Transverse colon (tissue), 4 donors: Measurements from ENCODE around the gene APBB3. TPM values are rescaled to one million over a fixed set of nuclear protein-coding genes. Genes with fewer than 3 reads are reported as not detected.

Experiments
- DNase-seq: peaks from one replicate; pipeline ENCODE4 v3.0.0-alpha.2; 2019
- H3K27ac ChIP-seq, 4 donors: fragments of 200-600 bp; sonication (generic); 2 replicates each; pipeline ENCODE4 v1.5.1; 2016 to 2018; ENCODE audit warnings: inconsistent platforms in 4 of 4
- H3K27me3 ChIP-seq: fragments of 200-600 bp; sonication (generic); 2 replicates; pipeline ENCODE4 v1.5.1; 2017; ENCODE audit warnings: inconsistent platforms
- H3K36me3 ChIP-seq, 4 donors: fragments of 200-600 bp; sonication (generic); 2 replicates each; pipeline ENCODE4 v1.5.1; 2017 to 2019; ENCODE audit warnings: inconsistent platforms in 4 of 4
- H3K4me1 ChIP-seq, 4 donors: fragments of 200-600 bp; sonication (generic); 2 replicates each; pipeline ENCODE4 v1.5.1; 2017 to 2020; ENCODE audit warnings: inconsistent platforms in 4 of 4
- H3K4me3 ChIP-seq, 4 donors: fragments of 200-600 bp; sonication (generic); 1 replicate in 1 of 4; 2 replicates in 3 of 4; pipeline versions ENCODE4 v1.5.1 to v1.6.1; 2017 to 2019; ENCODE audit warnings: inconsistent platforms in 4 of 4
- H3K9me3 ChIP-seq, 2 donors: fragments of 200-600 bp; sonication (generic); 2 replicates each; pipeline ENCODE4 v1.5.1; 2017 to 2019; ENCODE audit warnings: inconsistent platforms in 2 of 2
- CTCF ChIP-seq, 5 experiments: fragments of 200-600 bp in 3 of 5; fragments of 450-650 bp in 2 of 5; sonication (generic) in 3 of 5; IDR thresholded peaks; 1 replicate in 2 of 5; 2 replicates in 3 of 5; pipeline ENCODE4 v1.5.1; 2016 to 2017; ENCODE audit warnings: antibody characterized with exemption in 5 of 5, inconsistent platforms in 3 of 5, mild to moderate bottlenecking in 2 of 5, moderate library complexity in 1 of 5
- EP300 ChIP-seq: sonication (generic); formaldehyde crosslinking; IDR thresholded peaks from one replicate; pipeline ENCODE4 v1.6.1; 2017; ENCODE audit warnings: antibody characterized with exemption, low read depth
- POLR2A ChIP-seq: fragments of 450-650 bp; IDR thresholded peaks from one replicate; pipeline ENCODE4 v1.6.1; 2016; ENCODE audit warnings: antibody characterized with exemption, mild to moderate bottlenecking, moderate library complexity
- POLR2AphosphoS5 ChIP-seq, 3 donors: sonication (generic); formaldehyde crosslinking; IDR thresholded peaks; one replicate each; pipeline ENCODE4 v1.6.1; 2016; ENCODE audit warnings: antibody characterized with exemption in 3 of 3
- WGBS, 2 donors: methylation state at CpG; one replicate each; pipeline ENCODE4 v1.1.5; 2018; ENCODE audit warnings: low coverage in 1 of 2; 5-methylcytosine and 5-hydroxymethylcytosine counted together
- in situ Hi-C, 4 donors: fragments of 200-750 bp; cut with MboI; loops; one replicate each; pipeline versions ENCODE4 v1.15.0 to v1.15.1; 2017; ENCODE audit warnings: low sequenced_read_pairs in 3 of 4, low pct_ligation_motif_present in 1 of 4, low pct_unique_long_range_greater_than_20kb in 1 of 4
- intact Hi-C: fragments of 100-400 bp; cut with DNase I; formaldehyde crosslinking; loops from one replicate; pipeline ENCODE4 v1.15.1; 2023; ENCODE audit warnings: low total_unique reads
- total RNA-seq, 4 donors: library from RNA; depleted of rRNA; stranded (reverse); fragments of >200 nt; gene quantifications; one replicate each; pipeline ENCODE4 v1.1.0, GENCODE V29; 2016

APBB3 gene
- total RNA-seq, 4 donors from 2014 or later: 20.1 to 42.5 (median 37.4) TPM

DNA sequence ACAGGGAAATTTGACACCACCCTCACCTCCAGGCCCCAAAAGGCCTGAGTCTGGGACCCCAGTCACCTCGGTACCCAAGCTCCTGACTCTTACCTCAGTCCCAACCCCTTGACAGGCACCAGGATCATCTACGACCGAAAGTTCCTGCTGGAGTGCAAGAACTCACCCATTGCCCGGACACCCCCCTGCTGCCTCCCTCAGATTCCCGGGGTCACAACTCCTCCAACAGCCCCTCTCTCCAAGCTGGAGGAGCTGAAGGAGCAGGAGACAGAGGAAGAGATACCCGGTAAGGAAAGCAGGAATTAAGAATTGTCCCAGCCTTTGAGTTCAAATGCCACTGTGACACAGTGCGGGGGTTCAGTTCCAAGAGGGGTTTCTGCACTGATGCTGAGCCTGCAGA, 15.6 kb downstream of the APBB3 start:
- 70 to 86% methylated on average over 2 to 7 of the region's 7 CpGs for WGBS, 2 donors
- TF ChIP-seq EP300 (no peak), CTCF (IDR thresholded peaks at IDR 0.05) (no peak), POLR2A (no peak), POLR2AphosphoS5 (IDR thresholded peaks at IDR 0.05) (no peak)
- intact Hi-C loops (no loop called here), in situ Hi-C loops (no loop called here)
- Histone ChIP-seq H3K36me3 (peaks cover 0 to 19% (median 4%) of the 10 kb centered on the region in 4 donors), H3K9me3 (no peaks in the 10 kb centered on the region), H3K4me1 (peaks cover 33 to 52% (median 37%) of the 10 kb centered on the region in 4 donors), H3K27me3 (no peaks in the 10 kb centered on the region), H3K4me3 (peak overlapping the region in 1 of 4 donors; percentile 54), H3K27ac (peak overlapping the region; percentile 94 to 99 (median 96))
- DNase-seq: no peak

DNA sequence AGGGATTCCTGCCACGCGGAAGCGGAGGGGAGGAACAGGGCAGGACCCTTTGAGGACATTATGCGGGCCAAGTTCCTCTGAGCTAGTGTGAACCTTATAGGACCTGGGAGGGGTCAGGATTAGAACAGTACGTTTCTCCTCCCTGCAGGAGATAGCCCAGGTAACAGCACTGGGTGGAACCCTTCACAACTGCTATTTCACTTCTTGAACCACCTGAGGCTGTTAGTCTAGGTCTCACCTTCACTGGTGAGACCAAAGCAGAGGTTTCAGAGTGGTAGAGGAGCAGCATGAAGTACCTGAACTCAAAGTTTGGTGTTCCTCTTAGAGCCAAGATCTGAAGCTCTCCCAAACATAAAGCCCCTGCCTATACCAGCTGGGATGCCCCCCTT, 16.1 kb downstream of the APBB3 start:
- H3K27ac ChIP-seq: peak overlapping the region; percentile 94 to 99 (median 96)
- 27% methylated on average over 5 of the region's 5 CpGs; no CpG with 5 or more reads in 1 of the 2 donors for WGBS, 2 donors
- H3K27me3 ChIP-seq: no peaks in the 10 kb centered on the region
- intact Hi-C loops: no loop called here
- TF ChIP-seq EP300 (peak; percentile 86), CTCF (IDR thresholded peaks at IDR 0.05) (no peak), POLR2AphosphoS5 (IDR thresholded peaks at IDR 0.05) (peak in 2 of 3 donors; percentile 83 to 88), POLR2A (peak; percentile 64)
- in situ Hi-C loops: no loop called here
- DNase-seq: peak; percentile 85
- peaks cover 33 to 54% (median 38%) of the 10 kb centered on the region in 4 donors for H3K4me1 ChIP-seq
- H3K9me3 ChIP-seq: no peaks in the 10 kb centered on the region
- H3K36me3 ChIP-seq: peaks cover 0 to 19% (median 4%) of the 10 kb centered on the region in 4 donors
- peak overlapping the region in 3 of 4 donors; percentile 34 to 54 (median 43) for H3K4me3 ChIP-seq

GRCh38 chr5:140547508-140548299, 16.7 kb downstream of the APBB3 start, which contains the start of gene EIF4EBP3:
TSS of gene EIF4EBP3 (plus strand) at chr5:140547662. CDS start at chr5:140547738, 76 bp downstream.
- H3K27me3 ChIP-seq: no peaks in the 10 kb centered on the region
- WGBS, 2 donors: 5% methylated on average over 52 of the region's 52 CpGs; no CpG with 5 or more reads in 1 of the 2 donors
- TF ChIP-seq POLR2A (peak; percentile 94), POLR2AphosphoS5 (IDR thresholded peaks at IDR 0.05) (peak; percentile 93 to 98 (median 98)), CTCF (IDR thresholded peaks at IDR 0.05) (peak; percentile 61 to 99 (median 67)), EP300 (peak; percentile 74)
- in situ Hi-C loops (no loop called here), intact Hi-C loops (no loop called here)
- peaks cover 0 to 19% (median 4%) of the 10 kb centered on the region in 4 donors for H3K36me3 ChIP-seq
- peak within 1 kb of the TSS; percentile 32 to 54 (median 38) for H3K4me3 ChIP-seq
- H3K27ac ChIP-seq: peak within 1 kb of the TSS; percentile 94 to 99 (median 96)
- no peaks in the 10 kb centered on the region for H3K9me3 ChIP-seq
- peak; percentile 98 for DNase-seq
- H3K4me1 ChIP-seq: peaks cover 33 to 57% (median 39%) of the 10 kb centered on the region in 4 donors

DNA sequence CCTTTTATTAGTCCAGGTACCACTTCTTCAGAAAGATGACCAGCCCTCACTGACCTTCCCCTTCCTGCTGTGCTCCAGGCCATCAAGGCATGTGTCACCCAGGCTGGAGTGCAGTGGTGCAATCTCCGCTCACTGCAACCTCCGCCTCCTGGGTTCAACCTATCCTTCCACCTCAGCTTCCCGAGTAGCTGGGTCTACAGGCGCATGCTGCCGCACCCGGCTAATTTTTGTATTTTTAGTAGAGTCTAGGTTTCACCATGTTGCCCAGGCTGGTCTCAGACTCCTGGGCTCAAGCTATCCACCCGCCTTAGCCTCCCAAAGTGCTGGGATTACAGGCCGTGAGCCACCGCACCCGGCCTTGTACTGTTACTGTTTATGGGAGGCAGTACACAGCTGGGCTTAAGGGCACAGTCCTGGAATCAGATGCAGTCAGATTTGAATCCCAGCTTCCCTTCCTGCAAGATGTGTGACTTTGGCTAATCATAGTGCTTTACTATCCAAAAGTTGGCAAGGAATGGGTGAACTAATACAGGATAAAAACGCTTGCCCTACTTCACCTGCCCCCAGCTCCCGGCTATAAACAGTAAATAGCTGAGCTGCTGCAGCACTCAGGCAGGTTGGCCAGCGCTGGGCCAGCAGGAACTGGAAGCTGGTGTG, 17.4 kb downstream of the APBB3 start:
- peak; percentile 58 for DNase-seq
- Histone ChIP-seq H3K36me3 (peaks cover 0 to 19% (median 4%) of the 10 kb centered on the region in 4 donors), H3K27ac (peak overlapping the region; percentile 94 to 99 (median 96)), H3K4me3 (peak overlapping the region in 2 of 4 donors; percentile 34 to 54), H3K27me3 (no peaks in the 10 kb centered on the region), H3K9me3 (no peaks in the 10 kb centered on the region), H3K4me1 (peaks cover 33 to 57% (median 39%) of the 10 kb centered on the region in 4 donors)
- intact Hi-C loops (no loop called here), in situ Hi-C loops (no loop called here)
- TF ChIP-seq POLR2A (no peak), CTCF (IDR thresholded peaks at IDR 0.05) (no peak), POLR2AphosphoS5 (IDR thresholded peaks at IDR 0.05) (no peak), EP300 (no peak)
- WGBS, 2 donors: 38% methylated on average over 13 of the region's 13 CpGs; no CpG with 5 or more reads in 1 of the 2 donors
